DOHH2 (cell line): ENCODE results near the gene THEMIS2.
"Not testable (repeated sequence)": the region's sequence is repeated elsewhere in the genome, so short reads cannot be mapped to it uniquely, and the experiment has no call there.

ENCODE experiments used
- H3F3A ChIP-seq: fragments of 200-600 bp; sonication (generic), shearing (Covaris generic); 2 replicates; pipeline ENCODE4 v1.6.0; 2016; ENCODE audit warnings: antibody characterized with exemption, mild to moderate bottlenecking; ENCODE audit not compliant: control insufficient read depth, insufficient read depth
- H3K27ac ChIP-seq: fragments of 200-600 bp; sonication (generic); 2 replicates; pipeline ENCODE4 v1.5.1; 2014; ENCODE audit warnings: low read depth, mild to moderate bottlenecking, low read length, moderate library complexity
- H3K27me3 ChIP-seq: fragments of 200-600 bp; sonication (generic); 2 replicates; pipeline ENCODE4 v1.6.1; 2014; ENCODE audit warnings: mild to moderate bottlenecking, low read length, mixed read lengths; ENCODE audit not compliant: control insufficient read depth
- H3K36me3 ChIP-seq: fragments of 200-600 bp; sonication (generic); 2 replicates; pipeline ENCODE4 v1.6.1; 2014; ENCODE audit warnings: mild to moderate bottlenecking, low read length, moderate library complexity, mixed read lengths; ENCODE audit not compliant: control insufficient read depth
- H3K4me1 ChIP-seq: fragments of 200-600 bp; sonication (generic); 2 replicates; pipeline ENCODE4 v1.6.1; 2014; ENCODE audit warnings: mild to moderate bottlenecking, low read length, mixed read lengths; ENCODE audit not compliant: control insufficient read depth
- H3K4me2 ChIP-seq: fragments of 200-600 bp; sonication (generic); 2 replicates; pipeline ENCODE4 v1.6.0; 2014; ENCODE audit warnings: mild to moderate bottlenecking, low read length, moderate library complexity
- H3K4me3 ChIP-seq: fragments of 200-600 bp; sonication (generic); 2 replicates; pipeline ENCODE4 v1.5.1; 2014; ENCODE audit warnings: mild to moderate bottlenecking, low read length, mixed read lengths
- H3K79me2 ChIP-seq: fragments of 200-600 bp; sonication (generic); 2 replicates; pipeline ENCODE4 v1.6.1; 2014; ENCODE audit warnings: mild to moderate bottlenecking, low read length, mixed read lengths; ENCODE audit not compliant: control insufficient read depth
- H3K9me2 ChIP-seq: fragments of 200-600 bp; sonication (generic); replicated peaks from 2 replicates; pipeline ENCODE4 v1.6.1; 2014; ENCODE audit warnings: mild to moderate bottlenecking, low read length, mixed read lengths; ENCODE audit not compliant: control insufficient read depth
- H3K9me3 ChIP-seq: fragments of 200-600 bp; sonication (generic); 2 replicates; pipeline ENCODE4 v1.6.1; 2014; ENCODE audit warnings: antibody characterized with exemption, low read length, mixed read lengths; ENCODE audit not compliant: control insufficient read depth, insufficient read depth
- H4K20me1 ChIP-seq: fragments of 200-600 bp; sonication (generic); 2 replicates; pipeline ENCODE4 v1.6.0; 2014; ENCODE audit warnings: low read depth, mild to moderate bottlenecking, antibody characterized with exemption, low read length, moderate library complexity; ENCODE audit not compliant: control insufficient read depth, insufficient read depth
- EZH2phosphoT487 ChIP-seq: fragments of 200-600 bp; sonication (generic); IDR thresholded peaks from 2 replicates; pipeline ENCODE4 v1.6.1; 2017; ENCODE audit warnings: borderline replicate concordance, mild to moderate bottlenecking, antibody characterized with exemption, low read length, moderate library complexity, mixed read lengths
- TF ChIP-seq, protein P1 (sequence below): fragments of 200-600 bp; sonication (generic); IDR thresholded peaks from one replicate; pipeline ENCODE4 v1.5.1; 2014; ENCODE audit warnings: antibody characterized with exemption, mild to moderate bottlenecking, low read depth, low read length; ENCODE audit not compliant: poor library complexity, severe bottlenecking

The THEMIS2 gene

DNA sequence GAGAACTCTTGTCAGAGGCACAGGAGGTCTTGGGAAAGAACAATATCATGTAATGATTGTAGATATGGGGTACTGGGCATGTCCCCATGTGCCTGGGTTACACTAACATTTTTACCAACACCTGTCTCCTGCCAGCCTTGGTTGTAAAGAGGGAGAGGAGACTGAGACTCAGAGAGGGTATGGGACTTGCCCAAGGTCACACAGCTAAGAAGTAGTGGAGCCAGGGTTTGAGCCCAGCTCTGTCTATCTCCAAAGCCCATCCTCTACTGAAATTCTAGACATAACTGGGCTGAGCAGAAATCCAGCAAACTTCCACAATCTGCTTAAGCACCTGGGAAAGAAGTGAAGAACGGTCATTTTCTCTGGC lies 2.6 kb upstream of the THEMIS2 start:
- TF ChIP-seq, protein P1, sequence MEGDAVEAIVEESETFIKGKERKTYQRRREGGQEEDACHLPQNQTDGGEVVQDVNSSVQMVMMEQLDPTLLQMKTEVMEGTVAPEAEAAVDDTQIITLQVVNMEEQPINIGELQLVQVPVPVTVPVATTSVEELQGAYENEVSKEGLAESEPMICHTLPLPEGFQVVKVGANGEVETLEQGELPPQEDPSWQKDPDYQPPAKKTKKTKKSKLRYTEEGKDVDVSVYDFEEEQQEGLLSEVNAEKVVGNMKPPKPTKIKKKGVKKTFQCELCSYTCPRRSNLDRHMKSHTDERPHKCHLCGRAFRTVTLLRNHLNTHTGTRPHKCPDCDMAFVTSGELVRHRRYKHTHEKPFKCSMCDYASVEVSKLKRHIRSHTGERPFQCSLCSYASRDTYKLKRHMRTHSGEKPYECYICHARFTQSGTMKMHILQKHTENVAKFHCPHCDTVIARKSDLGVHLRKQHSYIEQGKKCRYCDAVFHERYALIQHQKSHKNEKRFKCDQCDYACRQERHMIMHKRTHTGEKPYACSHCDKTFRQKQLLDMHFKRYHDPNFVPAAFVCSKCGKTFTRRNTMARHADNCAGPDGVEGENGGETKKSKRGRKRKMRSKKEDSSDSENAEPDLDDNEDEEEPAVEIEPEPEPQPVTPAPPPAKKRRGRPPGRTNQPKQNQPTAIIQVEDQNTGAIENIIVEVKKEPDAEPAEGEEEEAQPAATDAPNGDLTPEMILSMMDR = no peak
- no peak for TF ChIP-seq EZH2phosphoT487
- H3K4me3 ChIP-seq = peak overlapping the region; percentile 60
- H3K9me2 ChIP-seq = no peaks in the 10 kb centered on the region
- H3K27ac ChIP-seq = peak overlapping the region; percentile 10
- peak overlapping the region; percentile 57 for H3K4me2 ChIP-seq
- H3F3A ChIP-seq = peaks cover 22% of the 10 kb centered on the region
- H3K36me3 ChIP-seq = no peaks in the 10 kb centered on the region
- H3K9me3 ChIP-seq = no peaks in the 10 kb centered on the region
- H3K79me2 ChIP-seq = no peaks in the 10 kb centered on the region
- no peaks in the 10 kb centered on the region for H3K27me3 ChIP-seq
- H3K4me1 ChIP-seq = peaks cover 56% of the 10 kb centered on the region
- no peaks in the 10 kb centered on the region for H4K20me1 ChIP-seq

DNA sequence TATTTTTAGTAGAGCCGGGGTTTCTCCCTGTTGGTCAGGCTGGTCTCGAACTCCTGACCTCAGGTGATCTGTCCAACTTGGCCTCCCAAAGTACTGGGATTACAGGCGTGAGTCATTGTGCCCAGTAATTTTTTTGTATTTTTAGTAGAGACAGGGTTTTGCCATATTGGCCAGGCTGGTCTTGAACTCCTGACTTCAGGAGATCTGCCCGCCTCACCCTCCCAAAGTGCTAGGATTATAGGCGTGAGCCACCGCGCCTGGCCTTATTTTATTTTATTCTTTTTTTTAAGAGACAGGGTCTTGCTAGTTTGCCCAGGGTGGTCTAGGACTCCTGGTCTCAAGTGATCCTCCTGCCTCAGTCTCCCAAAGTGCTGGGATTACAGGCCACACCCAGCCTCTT lies 1.3 kb upstream of the THEMIS2 start:
- H3K79me2 ChIP-seq, H3K9me2 ChIP-seq, H3K36me3 ChIP-seq, H3K27ac ChIP-seq, H3K9me3 ChIP-seq, H3K27me3 ChIP-seq, H3K4me3 ChIP-seq, H3K4me2 ChIP-seq, H4K20me1 ChIP-seq: not testable (repeated sequence)
- peaks cover 57% of the 10 kb centered on the region for H3K4me1 ChIP-seq
- peaks cover 21% of the 10 kb centered on the region; the same call in 1 of the 2 replicates for H3F3A ChIP-seq

DNA sequence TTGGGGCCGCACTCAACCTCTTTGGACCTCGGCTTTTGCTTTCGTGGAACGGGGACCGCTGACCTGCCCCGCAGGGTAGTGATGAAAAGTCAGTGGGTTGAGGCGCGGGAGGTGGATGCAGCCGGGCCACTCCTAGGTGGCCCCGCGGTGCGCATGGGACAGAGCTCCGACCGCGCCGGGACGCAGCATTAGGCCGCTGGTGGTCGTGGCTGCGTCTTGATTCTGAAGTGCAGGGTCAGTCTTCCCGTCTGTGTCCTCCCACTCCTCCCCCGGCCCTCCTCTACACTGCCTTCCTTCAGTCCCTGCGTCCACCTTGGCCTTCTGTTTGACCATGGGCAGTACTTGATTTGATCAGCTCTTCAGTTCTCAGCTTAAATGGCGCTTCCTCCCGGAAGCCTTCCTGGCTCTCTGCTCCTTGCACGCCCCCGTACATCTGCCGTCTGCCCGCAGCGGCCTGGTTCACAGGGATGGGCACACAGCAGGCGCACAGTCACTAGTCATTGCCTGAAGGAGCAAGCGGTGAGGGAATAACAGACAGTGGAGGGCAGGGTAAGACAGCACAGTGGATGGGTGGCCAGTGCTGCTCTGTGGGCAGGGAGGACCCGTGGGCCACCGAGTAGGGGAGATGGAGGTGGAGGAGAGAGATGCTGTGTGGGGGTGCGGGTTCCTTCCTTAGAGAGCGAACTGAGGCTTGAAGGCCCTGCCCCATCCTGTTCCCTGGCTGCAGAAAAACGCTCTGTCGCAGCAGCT lies 633 bp downstream of the THEMIS2 start:
- peak overlapping the region; percentile 75 for H3K4me3 ChIP-seq
- H4K20me1 ChIP-seq = no peaks in the 10 kb centered on the region
- peaks cover 61% of the 10 kb centered on the region for H3K4me1 ChIP-seq
- H3K27me3 ChIP-seq = no peaks in the 10 kb centered on the region
- peak overlapping the region; percentile 88 for H3K4me2 ChIP-seq
- no peaks in the 10 kb centered on the region for H3K9me2 ChIP-seq
- H3K27ac ChIP-seq = no peak overlapping the region
- H3K9me3 ChIP-seq = no peaks in the 10 kb centered on the region
- TF ChIP-seq EZH2phosphoT487 = no peak
- TF ChIP-seq, protein P1 = no peak
- H3K79me2 ChIP-seq = no peaks in the 10 kb centered on the region
- no peaks in the 10 kb centered on the region for H3K36me3 ChIP-seq
- H3F3A ChIP-seq = peaks cover 18% of the 10 kb centered on the region; the same call in 1 of the 2 replicates

DNA sequence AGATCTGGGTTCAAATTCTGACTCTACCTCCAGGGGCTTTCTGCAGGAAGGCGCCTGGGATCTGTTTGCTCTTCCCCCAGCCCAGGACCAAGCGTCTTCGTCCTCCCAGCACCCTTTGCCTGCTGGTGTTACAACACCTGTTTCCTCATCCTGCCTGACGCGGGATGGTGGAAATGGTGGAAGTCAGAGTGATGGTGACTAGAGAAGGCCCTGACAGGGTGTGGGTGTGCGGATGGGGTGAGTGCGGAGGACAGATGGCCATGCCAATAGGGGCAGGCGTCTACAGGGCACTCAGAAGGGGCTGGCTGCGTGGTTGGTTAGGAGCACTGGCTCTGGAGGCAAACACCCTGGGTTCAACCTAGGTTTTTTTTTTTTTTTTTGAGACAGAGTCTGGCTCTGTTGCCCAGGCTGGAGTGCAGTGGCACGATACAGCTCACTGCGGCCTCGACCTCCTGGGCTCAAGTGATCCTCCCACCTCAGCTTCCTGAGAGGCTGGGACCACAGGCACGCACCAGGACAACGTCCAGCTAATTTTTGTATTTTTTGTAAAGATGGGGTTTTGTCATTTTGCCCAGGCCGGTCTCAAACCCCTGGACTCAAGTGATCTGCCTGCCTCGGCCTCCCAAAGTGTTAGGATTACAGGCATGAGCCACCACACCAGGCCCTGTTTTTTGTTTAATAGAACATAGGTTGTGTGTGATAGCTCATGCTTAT lies 1.5 kb downstream of the THEMIS2 start:
- Histone ChIP-seq H3K36me3 (no peaks in the 10 kb centered on the region), H3K27me3 (no peaks in the 10 kb centered on the region), H3K27ac (no peak overlapping the region), H3K79me2 (no peaks in the 10 kb centered on the region), H3K4me1 (peaks cover 58% of the 10 kb centered on the region), H3F3A (peaks cover 15% of the 10 kb centered on the region), H3K4me2 (peak overlapping the region; percentile 88), H4K20me1 (no peaks in the 10 kb centered on the region), H3K9me2 (no peaks in the 10 kb centered on the region), H3K4me3 (peak overlapping the region; percentile 75), H3K9me3 (no peaks in the 10 kb centered on the region)
- TF ChIP-seq, protein P1 = no peak
- TF ChIP-seq EZH2phosphoT487 = no peak
